ENCODE measurements around the gene ENO4. TPM values are rescaled to one million over a fixed set of nuclear protein-coding genes. Genes with fewer than 3 reads are reported as not detected.

The ENO4 gene
- total RNA-seq, 1 experiment from 2014 or later = under 0.01 TPM

GRCh38 chr10:116868198-116868676 lies 18.9 kb downstream of the ENO4 start:
- DNase-seq (ENCODE audit: low read depth) = no peak

GRCh38 chr10:116868722-116869121 lies 19.4 kb downstream of the ENO4 start:
- DNase-seq (ENCODE audit: low read depth) = no peak

GRCh38 chr10:116870949-116871348 lies 21.6 kb downstream of the ENO4 start:
- DNase-seq (ENCODE audit: low read depth) = no peak

GRCh38 chr10:116873134-116873533 lies 23.8 kb downstream of the ENO4 start:
- DNase-seq (ENCODE audit: low read depth) = no peak

- DNase-seq (ENCODE audit: low read depth) = no peak
Measured at GRCh38 chr10:116875897-116876296, 26.6 kb downstream of the ENO4 start.

GRCh38 chr10:116877391-116877790 lies 28.1 kb downstream of the ENO4 start:
- no peak for DNase-seq (ENCODE audit: low read depth)

- no peak for DNase-seq (ENCODE audit: low read depth)
Measured at GRCh38 chr10:116878123-116878522, 28.8 kb downstream of the ENO4 start.

- no peak for DNase-seq (ENCODE audit: low read depth)
Measured at GRCh38 chr10:116879817-116880216, 30.5 kb downstream of the ENO4 start.

GRCh38 chr10:116880716-116881482 lies 31.6 kb downstream of the ENO4 start:
- peak; percentile 13 for DNase-seq (ENCODE audit: low read depth)

- DNase-seq (ENCODE audit: low read depth) = no peak
Measured at GRCh38 chr10:116882639-116883038, 33.3 kb downstream of the ENO4 start.

GRCh38 chr10:116886772-116887171 lies 37.5 kb downstream of the ENO4 start:
- DNase-seq (ENCODE audit: low read depth) = no peak

GRCh38 chr10:116888380-116889055 lies 39.2 kb downstream of the ENO4 start:
- peak; percentile 81 for DNase-seq (ENCODE audit: low read depth)

- no peak for DNase-seq (ENCODE audit: low read depth)
Measured at GRCh38 chr10:116889066-116889465, 39.8 kb downstream of the ENO4 start.

GRCh38 chr10:116891208-116891607 lies 41.9 kb downstream of the ENO4 start:
- peak; percentile 87 for DNase-seq (ENCODE audit: low read depth)

- DNase-seq (ENCODE audit: low read depth) = no peak
Measured at GRCh38 chr10:116892907-116893685, 43.8 kb downstream of the ENO4 start.

GRCh38 chr10:116893686-116894037 lies 44.4 kb downstream of the ENO4 start:
- DNase-seq (ENCODE audit: low read depth) = no peak

GRCh38 chr10:116899626-116900025 lies 50.3 kb downstream of the ENO4 start:
- no peak for DNase-seq (ENCODE audit: low read depth)

- DNase-seq (ENCODE audit: low read depth) = no peak
Measured at GRCh38 chr10:116905845-116906210, 56.5 kb downstream of the ENO4 start.

- no peak for DNase-seq (ENCODE audit: low read depth)
Measured at GRCh38 chr10:116907245-116907987, 58.1 kb downstream of the ENO4 start.

- DNase-seq (ENCODE audit: low read depth) = no peak
Measured at GRCh38 chr10:116909307-116909706, 60.0 kb downstream of the ENO4 start.

- no peak for DNase-seq (ENCODE audit: low read depth)
Measured at GRCh38 chr10:116910910-116911309, 61.6 kb downstream of the ENO4 start.

- DNase-seq (ENCODE audit: low read depth) = no peak
Measured at GRCh38 chr10:116912162-116912561, 62.9 kb downstream of the ENO4 start.

Measured in Daoy (cell line).